Transverse colon (tissue), 4 donors: ENCODE results near the gene FMNL1.

Experiments
- CTCF ChIP-seq, 5 experiments: fragments of 200-600 bp in 3 of 5; fragments of 450-650 bp in 2 of 5; sonication (generic) in 3 of 5; IDR thresholded peaks; 1 replicate in 2 of 5; 2 replicates in 3 of 5; pipeline ENCODE4 v1.5.1; 2016 to 2017; ENCODE audit warnings: antibody characterized with exemption in 5 of 5, inconsistent platforms in 3 of 5, mild to moderate bottlenecking in 2 of 5, moderate library complexity in 1 of 5
- EP300 ChIP-seq: sonication (generic); formaldehyde crosslinking; IDR thresholded peaks from one replicate; pipeline ENCODE4 v1.6.1; 2017; ENCODE audit warnings: antibody characterized with exemption, low read depth
- POLR2AphosphoS5 ChIP-seq, 3 donors: sonication (generic); formaldehyde crosslinking; IDR thresholded peaks; one replicate each; pipeline ENCODE4 v1.6.1; 2016; ENCODE audit warnings: antibody characterized with exemption in 3 of 3

- TF ChIP-seq CTCF (IDR thresholded peaks at IDR 0.05), result no peak
- no peak for TF ChIP-seq POLR2AphosphoS5 (IDR thresholded peaks at IDR 0.05)
- no peak for TF ChIP-seq EP300
These were observed 32.7 kb upstream of the FMNL1 start for GRCh38 chr17:45189009-45189408.
